ENCODE data around the gene CLBA1.

GRCh38 chr14:105043641-105044040, 58.1 kb downstream of the CLBA1 start:
- TF ChIP-seq CTCF (conservative IDR thresholded peaks at IDR 0.05; ENCODE audit: low read length) (no peak), EZH2phosphoT487 (IDR thresholded peaks at IDR 0.05; ENCODE audit: borderline replicate concordance) (no peak)

Measured in Loucy (cell line).